Islet precursor cell (in vitro differentiated cells): ENCODE measurements around the gene SGCD.

Experiments
- DNase-seq: peaks from one replicate; pipeline ENCODE4 v3.0.0-alpha.2; 2018

SGCD gene

GRCh38 chr5:156326718-156327259 is at the start of gene SGCD:
Gene SGCD, plus strand, starts transcription at chr5:156327164.
- DNase-seq, result peak; percentile 57

GRCh38 chr5:156277290-156277689 is 49.7 kb upstream of the SGCD start:
- DNase-seq, result no peak

- DNase-seq, result no peak
Observed at GRCh38 chr5:156295431-156295830, 31.5 kb upstream of the SGCD start.

- no peak for DNase-seq
Observed at GRCh38 chr5:156310115-156310514, 16.8 kb upstream of the SGCD start.

GRCh38 chr5:156312897-156313694 is 13.9 kb upstream of the SGCD start:
- DNase-seq, result no peak

GRCh38 chr5:156314416-156314815 is 12.5 kb upstream of the SGCD start:
- DNase-seq, result no peak

GRCh38 chr5:156322666-156323065 is 4.3 kb upstream of the SGCD start:
- no peak for DNase-seq

- no peak for DNase-seq
Observed at GRCh38 chr5:156327296-156327695, 332 bp downstream of the SGCD start.

GRCh38 chr5:156328161-156328560 is 1.2 kb downstream of the SGCD start:
- DNase-seq, result no peak

- DNase-seq, result no peak
Observed at GRCh38 chr5:156328766-156329165, 1.8 kb downstream of the SGCD start.

- DNase-seq, result no peak
Observed at GRCh38 chr5:156329171-156329611, 2.2 kb downstream of the SGCD start.

GRCh38 chr5:156330141-156330870 is 3.3 kb downstream of the SGCD start:
- DNase-seq, result no peak

GRCh38 chr5:156331181-156331580 is 4.2 kb downstream of the SGCD start:
- no peak for DNase-seq

- no peak for DNase-seq
Observed at GRCh38 chr5:156331845-156332244, 4.9 kb downstream of the SGCD start.

GRCh38 chr5:156332245-156332644 is 5.3 kb downstream of the SGCD start:
- no peak for DNase-seq

- no peak for DNase-seq
Observed at GRCh38 chr5:156339139-156339841, 12.3 kb downstream of the SGCD start.

- no peak for DNase-seq
Observed at GRCh38 chr5:156340893-156341292, 13.9 kb downstream of the SGCD start.

GRCh38 chr5:156350256-156350655 is 23.3 kb downstream of the SGCD start:
- no peak for DNase-seq

- no peak for DNase-seq
Observed at GRCh38 chr5:156351423-156351822, 24.5 kb downstream of the SGCD start.

GRCh38 chr5:156354571-156354970 is 27.6 kb downstream of the SGCD start:
- DNase-seq, result no peak

- DNase-seq, result no peak
Observed at GRCh38 chr5:156356238-156356637, 29.3 kb downstream of the SGCD start.

GRCh38 chr5:156359476-156359875 is 32.5 kb downstream of the SGCD start:
- no peak for DNase-seq

- DNase-seq, result no peak
Observed at GRCh38 chr5:156361436-156362109, 34.6 kb downstream of the SGCD start.
